Ovary (tissue), 3 donors: ENCODE results near the gene OR2J2.
"Not testable (repeated sequence)": the region's sequence is repeated elsewhere in the genome, so short reads cannot be mapped to it uniquely, and the experiment has no call there.

Experiments used
- CTCF ChIP-seq, 3 donors: fragments of 450-650 bp in 2 of 3; fragments of 200-600 bp in 1 of 3; IDR thresholded peaks; one replicate each; pipeline versions ENCODE4 v1.5.1 to v1.8.0; 2016 to 2022; ENCODE audit warnings: antibody characterized with exemption in 3 of 3, mild to moderate bottlenecking in 1 of 3
- POLR2A ChIP-seq: fragments of 450-650 bp; IDR thresholded peaks from one replicate; pipeline ENCODE4 v1.6.1; 2017; ENCODE audit warnings: antibody characterized with exemption, mild to moderate bottlenecking, moderate library complexity
- donor health status: DM: no; HTN: no; CAD: no.

GRCh38 chr6:29159922-29160321, 10.8 kb upstream of the OR2J2 start:
- not testable (repeated sequence) for TF ChIP-seq CTCF (IDR thresholded peaks at IDR 0.05); POLR2A
